ENCODE results near the gene CAMTA1. TPM values are rescaled to one million over a fixed set of nuclear protein-coding genes. Genes with fewer than 3 reads are reported as not detected.

The CAMTA1 gene
- total RNA-seq, 2 donors from 2014 or later, result 36.7 to 51.9 TPM

- no peaks in the 10 kb centered on the region for H3K4me1 Mint-ChIP-seq
- peaks cover 4% of the 10 kb centered on the region for H3K27me3 Mint-ChIP-seq
- H3K36me3 Mint-ChIP-seq (ENCODE audit: low read depth), result no peaks in the 10 kb centered on the region
- H3K27ac Mint-ChIP-seq, result no peak overlapping the region
- no peaks in the 10 kb centered on the region for H3K9me3 Mint-ChIP-seq
- no peak overlapping the region for H3K4me3 Mint-ChIP-seq
- ATAC-seq (replicated peaks), result no peak
Measured at GRCh38 chr1:7564137-7564536, 778.9 kb downstream of the CAMTA1 start.

DNA sequence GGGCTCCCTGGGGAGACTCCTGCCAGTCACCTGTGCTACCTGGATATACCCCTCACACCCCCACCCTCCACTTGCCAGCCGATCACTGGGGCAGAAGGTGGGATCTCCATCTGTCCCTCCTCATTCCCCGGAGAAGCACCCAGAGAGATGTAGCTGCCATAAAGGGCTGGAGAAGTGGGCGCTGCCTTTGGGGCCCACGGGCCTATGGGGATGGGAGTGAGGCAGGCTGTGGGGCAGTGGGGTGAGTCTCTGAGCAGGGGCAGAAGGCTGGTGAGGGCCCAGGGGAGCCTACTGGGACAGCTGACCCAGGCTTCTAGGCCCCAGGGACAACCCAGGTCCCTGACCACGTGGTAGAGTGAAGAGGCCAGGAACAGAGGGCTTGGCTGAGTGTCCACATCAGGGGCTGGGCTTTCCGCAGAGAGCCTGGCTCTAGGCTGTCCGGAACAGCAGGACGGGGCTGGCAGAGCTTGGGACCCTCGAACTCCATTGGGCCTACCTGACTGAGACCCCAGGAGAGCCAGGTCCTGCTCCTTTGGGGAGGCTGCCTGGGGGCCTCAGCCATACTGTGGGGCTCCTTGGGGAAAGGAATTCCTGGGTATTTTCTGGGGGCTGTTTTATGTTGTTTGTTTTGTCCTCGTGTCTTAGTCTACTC, 780.0 kb downstream of the CAMTA1 start:
- no peaks in the 10 kb centered on the region for H3K9me3 Mint-ChIP-seq
- no peak overlapping the region for H3K4me3 Mint-ChIP-seq
- H3K4me1 Mint-ChIP-seq, result no peaks in the 10 kb centered on the region
- ATAC-seq (replicated peaks), result no peak
- peaks cover 4% of the 10 kb centered on the region for H3K27me3 Mint-ChIP-seq
- no peaks in the 10 kb centered on the region for H3K36me3 Mint-ChIP-seq (ENCODE audit: low read depth)
- no peak overlapping the region for H3K27ac Mint-ChIP-seq

DNA sequence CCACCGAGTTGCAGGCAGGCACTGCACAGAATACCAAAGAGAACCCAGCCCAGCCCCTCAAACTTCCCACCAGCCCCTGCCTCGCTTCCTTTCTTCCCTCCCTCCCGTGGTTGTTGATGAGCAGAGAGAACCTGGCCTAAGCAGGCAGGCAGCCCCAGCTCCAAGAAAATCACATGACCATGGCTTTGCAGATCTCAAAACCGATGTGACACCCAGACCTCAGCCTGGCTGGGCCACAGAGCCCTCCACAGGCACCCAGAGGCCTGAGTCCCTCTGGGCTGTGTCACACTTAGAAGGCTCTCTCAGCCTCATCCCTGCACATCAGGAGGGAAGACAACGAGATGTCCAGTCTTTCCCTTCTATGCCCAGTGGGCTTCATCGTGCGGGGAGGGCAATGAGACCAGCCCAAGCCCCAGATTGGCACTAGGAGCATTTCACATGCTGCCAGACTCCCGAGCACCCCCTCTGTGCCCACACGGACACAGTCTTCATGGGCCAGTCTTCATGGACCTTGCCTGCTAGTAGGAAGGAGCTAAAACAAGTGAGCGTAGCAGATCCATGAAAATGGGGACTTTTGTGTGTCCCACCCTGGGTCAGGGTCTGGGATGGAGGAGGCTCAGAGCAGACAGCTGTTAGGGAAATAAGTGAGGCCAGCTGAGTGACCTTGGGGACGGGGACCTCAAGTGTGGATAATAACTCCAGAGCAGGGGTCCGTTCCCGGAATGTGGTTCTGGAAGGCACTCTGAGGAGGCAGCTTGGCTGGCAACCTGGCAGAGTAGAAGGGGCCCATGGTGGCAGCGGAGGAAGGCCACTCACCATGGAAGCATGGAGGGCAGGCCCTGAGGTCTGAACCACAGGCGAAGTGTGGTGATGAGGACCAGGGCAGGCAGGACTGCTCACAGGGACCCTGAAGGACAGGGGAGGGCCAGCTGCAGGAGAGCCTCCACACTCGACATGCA, 781.4 kb downstream of the CAMTA1 start:
- H3K27ac Mint-ChIP-seq, result no peak overlapping the region
- no peak overlapping the region for H3K4me3 Mint-ChIP-seq
- H3K4me1 Mint-ChIP-seq, result no peaks in the 10 kb centered on the region
- no peak for ATAC-seq (replicated peaks)
- no peaks in the 10 kb centered on the region for H3K36me3 Mint-ChIP-seq (ENCODE audit: low read depth)
- peaks cover 4% of the 10 kb centered on the region for H3K27me3 Mint-ChIP-seq
- H3K9me3 Mint-ChIP-seq, result no peaks in the 10 kb centered on the region

DNA sequence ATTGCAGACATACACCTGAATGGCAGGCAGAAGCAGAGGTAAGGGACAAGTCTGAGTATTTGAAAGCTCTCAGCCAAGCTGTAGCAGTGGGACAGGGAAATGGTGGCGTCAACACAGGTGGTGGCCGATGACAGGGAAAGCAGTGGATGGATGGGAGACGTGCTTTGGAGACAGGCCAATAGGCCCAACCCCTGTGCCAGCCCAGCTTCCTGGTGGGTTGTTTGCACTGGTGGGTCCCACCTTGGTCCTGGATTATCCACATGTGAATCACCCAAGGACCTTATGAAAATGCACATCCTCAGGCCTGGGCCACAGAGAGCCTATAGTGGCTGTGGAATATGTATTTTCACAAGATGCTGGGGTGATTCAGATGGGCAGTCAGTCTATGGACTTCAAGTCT, 782.1 kb downstream of the CAMTA1 start:
- Mint-ChIP-seq H3K9me3 (no peaks in the 10 kb centered on the region), H3K4me1 (no peaks in the 10 kb centered on the region), H3K4me3 (no peak overlapping the region), H3K36me3 (ENCODE audit: low read depth) (no peaks in the 10 kb centered on the region), H3K27me3 (peaks cover 4% of the 10 kb centered on the region), H3K27ac (no peak overlapping the region)
- ATAC-seq (replicated peaks), result no peak

DNA sequence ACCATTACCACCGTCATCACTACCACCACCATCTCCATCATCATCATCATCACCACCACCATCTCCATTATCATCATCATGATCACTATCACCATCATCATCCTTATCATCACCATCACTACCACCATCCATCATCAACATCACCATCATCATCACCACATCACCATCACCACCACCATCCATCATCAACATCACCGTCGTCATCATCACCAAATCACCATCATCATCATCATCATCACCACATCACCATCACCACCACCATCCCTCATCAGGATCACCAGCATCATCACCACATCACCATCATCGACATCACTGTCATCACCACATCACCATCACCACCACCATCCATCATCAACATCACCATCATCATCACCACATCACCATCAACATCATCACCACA, 782.8 kb downstream of the CAMTA1 start:
- Mint-ChIP-seq H3K27me3 (peaks cover 4% of the 10 kb centered on the region), H3K36me3 (ENCODE audit: low read depth) (no peaks in the 10 kb centered on the region), H3K9me3 (no peaks in the 10 kb centered on the region), H3K4me3 (no peak overlapping the region), H3K27ac (no peak overlapping the region), H3K4me1 (no peaks in the 10 kb centered on the region)
- no peak for ATAC-seq (replicated peaks)

DNA sequence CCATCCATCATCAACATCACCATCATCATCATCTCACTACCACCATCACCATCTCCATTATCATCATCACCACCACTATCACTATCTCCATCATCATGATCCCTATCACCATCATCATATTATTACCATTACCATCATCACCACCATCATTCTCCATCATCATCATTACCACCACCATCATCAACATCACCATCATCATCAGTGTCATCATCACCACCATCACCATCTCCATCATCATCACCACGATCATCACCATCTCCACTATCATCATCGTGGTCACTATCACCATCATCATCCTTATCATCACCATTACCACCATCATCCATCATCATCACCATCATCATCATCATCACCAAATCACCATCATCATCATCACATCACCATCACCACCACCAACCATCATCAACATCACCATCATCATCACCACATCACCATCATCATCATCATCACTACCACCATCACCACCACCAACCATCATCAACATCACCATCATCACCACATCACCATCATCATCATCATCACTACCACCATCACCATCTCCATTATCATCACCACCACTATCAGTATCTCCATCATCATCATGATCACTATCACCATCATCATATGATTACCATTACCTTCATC, 783.8 kb downstream of the CAMTA1 start:
- no peak for ATAC-seq (replicated peaks)
- H3K27ac Mint-ChIP-seq, result no peak overlapping the region
- H3K4me3 Mint-ChIP-seq, result no peak overlapping the region
- no peaks in the 10 kb centered on the region for H3K4me1 Mint-ChIP-seq
- no peaks in the 10 kb centered on the region for H3K36me3 Mint-ChIP-seq (ENCODE audit: low read depth)
- H3K9me3 Mint-ChIP-seq, result no peaks in the 10 kb centered on the region
- peaks cover 4% of the 10 kb centered on the region for H3K27me3 Mint-ChIP-seq

GRCh38 chr1:7570311-7570710, 785.1 kb downstream of the CAMTA1 start:
- Mint-ChIP-seq H3K27me3 (peaks cover under 1% of the 10 kb centered on the region), H3K4me3 (no peak overlapping the region), H3K9me3 (no peaks in the 10 kb centered on the region), H3K4me1 (no peaks in the 10 kb centered on the region), H3K27ac (no peak overlapping the region), H3K36me3 (ENCODE audit: low read depth) (no peaks in the 10 kb centered on the region)
- no peak for ATAC-seq (replicated peaks)

- Mint-ChIP-seq H3K27ac (no peak overlapping the region), H3K4me3 (no peak overlapping the region), H3K9me3 (no peaks in the 10 kb centered on the region), H3K27me3 (peaks cover 5% of the 10 kb centered on the region), H3K4me1 (no peaks in the 10 kb centered on the region), H3K36me3 (ENCODE audit: low read depth) (no peaks in the 10 kb centered on the region)
- no peak for ATAC-seq (replicated peaks)
Measured at GRCh38 chr1:7572654-7573152, 787.4 kb downstream of the CAMTA1 start.

GRCh38 chr1:7573481-7573880, 788.2 kb downstream of the CAMTA1 start:
- H3K4me1 Mint-ChIP-seq, result no peaks in the 10 kb centered on the region
- H3K36me3 Mint-ChIP-seq (ENCODE audit: low read depth), result no peaks in the 10 kb centered on the region
- no peaks in the 10 kb centered on the region for H3K9me3 Mint-ChIP-seq
- no peak overlapping the region for H3K4me3 Mint-ChIP-seq
- peaks cover 5% of the 10 kb centered on the region for H3K27me3 Mint-ChIP-seq
- no peak for ATAC-seq (replicated peaks)
- no peak overlapping the region for H3K27ac Mint-ChIP-seq

DNA sequence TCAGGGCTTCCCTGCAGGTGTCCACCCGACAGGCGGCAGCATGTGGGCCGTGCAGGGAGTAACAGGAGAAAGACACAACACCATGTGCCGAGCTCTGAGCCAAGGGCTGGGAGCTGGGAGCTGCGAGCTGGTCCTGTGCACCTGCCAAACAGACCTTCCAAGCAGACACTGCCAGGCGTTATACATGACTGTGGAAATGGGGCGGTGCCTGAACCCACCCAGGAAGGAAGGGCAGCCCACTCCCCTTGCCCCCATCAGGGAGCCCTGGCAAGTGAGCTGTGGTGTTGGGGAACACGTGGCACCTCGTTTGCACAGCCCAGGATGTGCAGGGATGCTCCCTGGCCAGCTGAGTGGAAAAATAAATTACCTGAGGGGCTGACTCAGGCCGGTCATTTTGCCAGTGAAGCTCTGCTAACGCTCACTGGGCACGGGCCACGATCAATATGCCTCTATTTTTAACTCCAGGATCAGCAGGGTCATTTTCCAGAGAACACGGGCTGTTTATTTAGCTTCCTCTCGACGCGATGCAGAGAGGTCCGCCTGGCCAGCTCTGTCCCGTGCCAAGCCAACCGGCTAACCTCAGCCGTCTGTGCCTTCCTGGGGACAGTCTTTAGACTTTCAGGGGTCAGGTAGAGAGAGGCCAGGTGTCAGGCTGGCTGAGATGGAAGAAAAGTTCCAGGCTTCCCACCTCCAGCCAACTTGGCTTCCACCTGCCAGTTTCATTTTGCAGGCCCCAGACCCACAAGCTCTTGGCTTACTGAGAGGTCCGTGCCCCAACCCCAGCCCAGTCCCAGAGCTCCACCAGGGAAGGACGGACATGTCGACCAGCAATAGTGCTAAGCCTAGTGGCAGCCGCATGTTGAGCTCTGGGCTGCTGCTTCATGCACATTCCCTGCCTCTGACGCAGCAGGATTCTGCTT, 789.1 kb downstream of the CAMTA1 start:
- Mint-ChIP-seq H3K4me1 (no peaks in the 10 kb centered on the region), H3K9me3 (no peaks in the 10 kb centered on the region), H3K27ac (no peak overlapping the region), H3K27me3 (peaks cover 5% of the 10 kb centered on the region), H3K36me3 (ENCODE audit: low read depth) (no peaks in the 10 kb centered on the region), H3K4me3 (no peak overlapping the region)
- no peak for ATAC-seq (replicated peaks)

GRCh38 chr1:7575041-7575400, 789.8 kb downstream of the CAMTA1 start:
- no peak overlapping the region for H3K4me3 Mint-ChIP-seq
- peaks cover 5% of the 10 kb centered on the region for H3K27me3 Mint-ChIP-seq
- H3K36me3 Mint-ChIP-seq (ENCODE audit: low read depth), result no peaks in the 10 kb centered on the region
- H3K4me1 Mint-ChIP-seq, result no peaks in the 10 kb centered on the region
- ATAC-seq (replicated peaks), result no peak
- no peaks in the 10 kb centered on the region for H3K9me3 Mint-ChIP-seq
- no peak overlapping the region for H3K27ac Mint-ChIP-seq

GRCh38 chr1:7576946-7577657, 791.8 kb downstream of the CAMTA1 start:
- H3K36me3 Mint-ChIP-seq (ENCODE audit: low read depth), result no peaks in the 10 kb centered on the region
- H3K27ac Mint-ChIP-seq, result no peak overlapping the region
- no peak overlapping the region for H3K4me3 Mint-ChIP-seq
- H3K27me3 Mint-ChIP-seq, result peaks cover 5% of the 10 kb centered on the region
- no peak for ATAC-seq (replicated peaks)
- no peaks in the 10 kb centered on the region for H3K9me3 Mint-ChIP-seq
- no peaks in the 10 kb centered on the region for H3K4me1 Mint-ChIP-seq

DNA sequence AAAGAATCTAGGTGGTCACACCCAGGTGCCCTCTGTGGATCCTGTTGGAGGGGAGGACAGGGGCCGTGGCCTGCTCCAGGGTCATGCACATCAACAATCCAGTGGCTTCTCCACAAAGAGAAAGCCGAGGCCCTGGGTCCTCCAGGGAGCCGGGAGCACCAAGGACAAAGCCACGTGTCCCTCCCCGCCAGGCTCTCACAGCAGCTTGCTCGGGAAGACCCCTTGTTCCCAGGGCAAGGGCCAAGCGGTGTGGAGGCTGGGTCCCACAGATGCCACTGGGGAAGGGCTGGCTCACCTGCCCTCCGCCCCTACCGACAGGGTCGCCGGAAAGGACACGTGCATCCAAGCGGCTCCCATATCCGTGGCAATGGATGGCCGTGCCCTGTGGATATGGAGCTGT, 793.0 kb downstream of the CAMTA1 start:
- no peak overlapping the region for H3K4me3 Mint-ChIP-seq

More for the DNA sequence above, 793.0 kb downstream of the CAMTA1 start:
- no peaks in the 10 kb centered on the region for H3K36me3 Mint-ChIP-seq (ENCODE audit: low read depth)
- no peaks in the 10 kb centered on the region for H3K4me1 Mint-ChIP-seq
- H3K27me3 Mint-ChIP-seq, result peaks cover 5% of the 10 kb centered on the region
- H3K9me3 Mint-ChIP-seq, result no peaks in the 10 kb centered on the region
- H3K27ac Mint-ChIP-seq, result no peak overlapping the region
- ATAC-seq (replicated peaks), result no peak

All from activated T-helper 17 cell treated with anti-CD3 and anti-CD28 coated beads, Interleukin-2, amount 50 U/mL, for 72 hours (primary cell).